HepG2 (cell line): ENCODE results near the gene NYNRIN. TPM values are rescaled to one million over a fixed set of nuclear protein-coding genes. Genes with fewer than 3 reads are reported as not detected.

Experiments
- ATF5 ChIP-seq: sonication (generic); formaldehyde crosslinking; IDR thresholded peaks from 2 replicates; pipeline ENCODE4 v1.4.0; 2020; ENCODE audit warnings: mild to moderate bottlenecking, low read depth, missing genetic modification reagents
- HIVEP1 ChIP-seq: sonication (generic); formaldehyde crosslinking; IDR thresholded peaks from 2 replicates; pipeline ENCODE4 v1.4.0; 2020; ENCODE audit warnings: mild to moderate bottlenecking, missing genetic modification reagents
- HNF1B ChIP-seq: sonication (generic); formaldehyde crosslinking; IDR thresholded peaks from 2 replicates; pipeline ENCODE4 v1.5.1; 2020; ENCODE audit warnings: mild to moderate bottlenecking, moderate library complexity, missing genetic modification reagents
- NFE2L1 ChIP-seq: sonication (generic); formaldehyde crosslinking; IDR thresholded peaks from 2 replicates; pipeline ENCODE4 v1.4.0; 2020; ENCODE audit warnings: missing genetic modification reagents, mild to moderate bottlenecking, borderline replicate concordance
- RBFOX2 ChIP-seq: fragments of 200-400 bp; formaldehyde crosslinking; IDR thresholded peaks from 2 replicates; pipeline ENCODE4 v1.6.1; 2017; ENCODE audit warnings: low read depth, mild to moderate bottlenecking, low read length
- SPEN ChIP-seq: sonication (generic); formaldehyde crosslinking; IDR thresholded peaks from 2 replicates; pipeline ENCODE4 v1.5.1; 2020; ENCODE audit warnings: low read depth, mild to moderate bottlenecking, missing genetic modification reagents
- ZHX2 ChIP-seq, 2 experiments: sonication (generic) in 1 of 2; formaldehyde crosslinking in 1 of 2; IDR thresholded peaks; 2 replicates each; pipeline versions ENCODE4 v1.6.1 to v1.9.0; 2014 to 2022; ENCODE audit warnings: antibody characterized with exemption in 1 of 2, borderline replicate concordance in 1 of 2, inconsistent platforms in 1 of 2, low read depth in 1 of 2, missing genetic modification reagents in 1 of 2
- ZNF510 ChIP-seq: sonication (generic); formaldehyde crosslinking; IDR thresholded peaks from 2 replicates; pipeline ENCODE4 v1.4.0; 2020; ENCODE audit warnings: low read depth, mild to moderate bottlenecking, missing genetic modification reagents
- polyA plus RNA-seq, 8 experiments: library from polyadenylated mRNA; depleted of rRNA in 3 of 8; stranded (reverse) in 7 of 8; unstranded in 1 of 8; fragments of >200 nt; fragmentation: Illumina TruSeq in 4 of 8; extraction: Trizol in 4 of 8; gene quantifications; 2 replicates each; pipeline versions ENCODE4 v1.2.1 to v1.2.3, GENCODE V29; 2011 to 2016; ENCODE audit warnings: low read depth in 4 of 8, missing spikeins in 1 of 8, mixed read lengths in 1 of 8; ENCODE audit not compliant: insufficient read depth in 1 of 8
- total RNA-seq, 5 experiments: library from RNA; depleted of rRNA; stranded (reverse); fragments of >200 nt; fragmentation: Illumina TruSeq; extraction: Trizol; gene quantifications; 2 replicates each; pipeline ENCODE4 v1.2.3, GENCODE V29; 2016; ENCODE audit warnings: low read depth in 1 of 5
- TF ChIP-seq, protein P1 (sequence below): sonication (generic); formaldehyde crosslinking; IDR thresholded peaks from 2 replicates; pipeline ENCODE4 v1.4.0; 2020; ENCODE audit warnings: missing genetic modification reagents, borderline replicate concordance

Gene NYNRIN
- total and polyA plus RNA-seq, 2 of the 13 experiments (the other 11 are each of a cell fraction or from before 2014, with no cell fraction given) = 0.63 to 1.1 TPM

- no peak for TF ChIP-seq ATF5 (CRISPR knock-in tag)
- TF ChIP-seq RBFOX2 = no peak
- TF ChIP-seq, protein P1, sequence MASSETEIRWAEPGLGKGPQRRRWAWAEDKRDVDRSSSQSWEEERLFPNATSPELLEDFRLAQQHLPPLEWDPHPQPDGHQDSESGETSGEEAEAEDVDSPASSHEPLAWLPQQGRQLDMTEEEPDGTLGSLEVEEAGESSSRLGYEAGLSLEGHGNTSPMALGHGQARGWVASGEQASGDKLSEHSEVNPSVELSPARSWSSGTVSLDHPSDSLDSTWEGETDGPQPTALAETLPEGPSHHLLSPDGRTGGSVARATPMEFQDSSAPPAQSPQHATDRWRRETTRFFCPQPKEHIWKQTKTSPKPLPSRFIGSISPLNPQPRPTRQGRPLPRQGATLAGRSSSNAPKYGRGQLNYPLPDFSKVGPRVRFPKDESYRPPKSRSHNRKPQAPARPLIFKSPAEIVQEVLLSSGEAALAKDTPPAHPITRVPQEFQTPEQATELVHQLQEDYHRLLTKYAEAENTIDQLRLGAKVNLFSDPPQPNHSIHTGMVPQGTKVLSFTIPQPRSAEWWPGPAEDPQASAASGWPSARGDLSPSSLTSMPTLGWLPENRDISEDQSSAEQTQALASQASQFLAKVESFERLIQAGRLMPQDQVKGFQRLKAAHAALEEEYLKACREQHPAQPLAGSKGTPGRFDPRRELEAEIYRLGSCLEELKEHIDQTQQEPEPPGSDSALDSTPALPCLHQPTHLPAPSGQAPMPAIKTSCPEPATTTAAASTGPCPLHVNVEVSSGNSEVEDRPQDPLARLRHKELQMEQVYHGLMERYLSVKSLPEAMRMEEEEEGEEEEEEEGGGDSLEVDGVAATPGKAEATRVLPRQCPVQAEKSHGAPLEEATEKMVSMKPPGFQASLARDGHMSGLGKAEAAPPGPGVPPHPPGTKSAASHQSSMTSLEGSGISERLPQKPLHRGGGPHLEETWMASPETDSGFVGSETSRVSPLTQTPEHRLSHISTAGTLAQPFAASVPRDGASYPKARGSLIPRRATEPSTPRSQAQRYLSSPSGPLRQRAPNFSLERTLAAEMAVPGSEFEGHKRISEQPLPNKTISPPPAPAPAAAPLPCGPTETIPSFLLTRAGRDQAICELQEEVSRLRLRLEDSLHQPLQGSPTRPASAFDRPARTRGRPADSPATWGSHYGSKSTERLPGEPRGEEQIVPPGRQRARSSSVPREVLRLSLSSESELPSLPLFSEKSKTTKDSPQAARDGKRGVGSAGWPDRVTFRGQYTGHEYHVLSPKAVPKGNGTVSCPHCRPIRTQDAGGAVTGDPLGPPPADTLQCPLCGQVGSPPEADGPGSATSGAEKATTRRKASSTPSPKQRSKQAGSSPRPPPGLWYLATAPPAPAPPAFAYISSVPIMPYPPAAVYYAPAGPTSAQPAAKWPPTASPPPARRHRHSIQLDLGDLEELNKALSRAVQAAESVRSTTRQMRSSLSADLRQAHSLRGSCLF = no peak
- TF ChIP-seq HIVEP1 (CRISPR knock-in tag) = peak; percentile 85
- TF ChIP-seq ZNF510 (CRISPR knock-in tag) = no peak
- peak; percentile 80; the same call in 1 of the 2 replicates for TF ChIP-seq NFE2L1 (CRISPR knock-in tag)
- peak; percentile 65; the same call in 1 of the 2 replicates for TF ChIP-seq SPEN (CRISPR knock-in tag)
- 0 out of 2 replicates have a peak, but pooled peaks have one; percentile 12 for TF ChIP-seq ZHX2 (IDR thresholded peaks at IDR 0.05; ENCODE audit: low read depth)
- TF ChIP-seq ZHX2 (CRISPR knock-in tag; IDR thresholded peaks at IDR 0.05; ENCODE audit: borderline replicate concordance) = no peak
- no peak for TF ChIP-seq HNF1B (CRISPR knock-in tag)
These were observed 32.9 kb downstream of the NYNRIN start (continued) for GRCh38 chr14:24431569-24432258.
